Fibroblast of lung (primary cell): ENCODE measurements around the gene TBCK.

Experiments
- CTCF ChIP-seq, 2 donors: IDR thresholded peaks in 1 of 2; conservative IDR thresholded peaks in 1 of 2; 1 replicate in 1 of 2; 2 replicates in 1 of 2; pipeline ENCODE4 v1.5.1; 2011 to 2012; ENCODE audit warnings: low read length in 2 of 2, control low read depth in 1 of 2, inconsistent platforms in 1 of 2, low read depth in 1 of 2, mild to moderate bottlenecking in 1 of 2
- EZH2 ChIP-seq: IDR thresholded peaks from 2 replicates; pipeline ENCODE4 v1.5.1; 2012; ENCODE audit warnings: low read length, control low read depth, mild to moderate bottlenecking; ENCODE audit errors: missing control alignments

- TF ChIP-seq CTCF (conservative IDR thresholded peaks at IDR 0.05 in 1 of 2, IDR thresholded peaks at IDR 0.05 in 1 of 2; ENCODE audit: low read depth in 1 of 2, low read length in 2 of 2): no peak
- TF ChIP-seq EZH2: no peak
Measured at GRCh38 chr4:106338671-106339070, 22.7 kb upstream of the TBCK start.
